ENCODE results near the gene SLC19A3. TPM values are rescaled to one million over a fixed set of nuclear protein-coding genes. Genes with fewer than 3 reads are reported as not detected.

The SLC19A3 gene
- total RNA-seq (2014; rRNA removed; shearing (Covaris generic)) (0.65 and 0.89 TPM in 2 replicates), polyA plus RNA-seq (2016; fragmentation: Nextera tagmentation; extraction: Ambion mirVana) (0.10 and 0.71 TPM in 2 replicates)

DNA sequence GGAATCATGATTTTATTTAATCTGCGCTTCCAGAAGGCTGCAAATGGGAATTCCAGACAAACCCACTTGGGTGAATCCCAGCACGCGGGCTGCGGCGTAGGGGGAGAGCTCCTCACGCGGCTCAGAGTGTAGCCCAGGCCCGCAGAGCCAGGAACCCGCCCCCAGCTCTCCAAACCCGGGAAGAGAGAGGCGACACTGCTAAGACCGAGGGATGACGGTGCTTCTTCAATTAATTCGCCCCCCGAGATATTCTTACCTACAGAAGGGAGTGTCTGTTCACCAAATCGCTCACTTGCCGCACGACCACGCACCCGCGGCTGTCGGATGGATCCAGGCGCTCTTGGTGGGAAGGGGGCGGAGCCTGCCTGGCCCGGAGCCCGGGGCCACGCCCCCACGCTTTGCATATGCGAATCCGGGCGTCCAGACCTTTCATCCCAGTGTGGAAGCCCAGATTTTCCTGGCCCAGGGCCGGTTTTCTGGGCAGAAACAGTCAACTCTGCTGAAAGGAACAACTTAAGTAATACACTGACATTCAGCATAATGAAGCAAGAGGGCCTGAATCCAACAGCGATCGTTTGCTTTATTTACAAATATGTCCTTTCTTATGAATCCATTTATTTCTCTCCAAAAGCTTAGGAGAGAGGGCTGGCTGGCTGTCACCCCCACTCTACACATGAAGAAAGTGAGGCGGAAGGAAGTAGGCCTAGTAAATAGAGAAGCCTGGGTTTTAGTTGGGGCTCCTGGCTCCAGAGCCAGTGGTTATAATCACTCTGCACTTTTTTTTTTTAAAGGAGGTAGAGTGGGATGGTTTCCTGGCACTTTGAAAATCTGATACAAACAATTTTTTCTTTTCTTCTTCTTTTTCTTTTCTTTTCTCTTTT lies at the start of gene SLC19A3:
Gene SLC19A3 (minus strand): TSS at position 342 of the 881 bp plus-strand sequence. CDS start 15,710 bp downstream, outside the sequence.
- H3K36me3 ChIP-seq (ENCODE audit: low read depth) = no peaks in the 10 kb centered on the region
- peaks cover 5% of the 10 kb centered on the region; the same call in 1 of the 2 replicates for H3K4me1 ChIP-seq (ENCODE audit: insufficient read depth)
- H3K27ac ChIP-seq = no peak within 1 kb of the TSS
- H3K9me2 ChIP-seq (ENCODE audit: insufficient read depth) = no peaks in the 10 kb centered on the region
- H3K4me2 ChIP-seq (ENCODE audit: unreplicated experiment) = peak within 1 kb of the TSS; percentile 76
- H3K9ac ChIP-seq = peak within 1 kb of the TSS; percentile 62
- in situ Hi-C loops (cut with MboI) = no loop called here
- peak; percentile 85 for DNase-seq
- TF ChIP-seq EZH2phosphoT487 (IDR thresholded peaks at IDR 0.05; ENCODE audit: insufficient read depth, low read depth) (no peak), EZH2 (IDR thresholded peaks at IDR 0.05; ENCODE audit: insufficient read depth, poor library complexity, severe bottlenecking) (no peak)
- H3K79me2 ChIP-seq (ENCODE audit: insufficient read depth) = no peaks in the 10 kb centered on the region
- no peaks in the 10 kb centered on the region for H3F3A ChIP-seq (ENCODE audit: insufficient read depth)
- WGBS, 2 experiments (ENCODE audit: low coverage in 1 of 2, low lambda C conversion rate in 2 of 2, missing lambda C conversion rate in 2 of 2) = 2% methylated on average over 34 to 35 of the region's 35 CpGs
- H3K9me3 ChIP-seq (ENCODE audit: low read depth) = no peaks in the 10 kb centered on the region
- peak within 1 kb of the TSS; percentile 83 for H2AFZ ChIP-seq
- H3K27me3 ChIP-seq (replicated peaks; ENCODE audit: insufficient read depth) = no peaks in the 10 kb centered on the region
- H3K4me3 ChIP-seq = peak within 1 kb of the TSS; percentile 71
- H4K20me1 ChIP-seq (ENCODE audit: insufficient read depth) = no peaks in the 10 kb centered on the region

DNA sequence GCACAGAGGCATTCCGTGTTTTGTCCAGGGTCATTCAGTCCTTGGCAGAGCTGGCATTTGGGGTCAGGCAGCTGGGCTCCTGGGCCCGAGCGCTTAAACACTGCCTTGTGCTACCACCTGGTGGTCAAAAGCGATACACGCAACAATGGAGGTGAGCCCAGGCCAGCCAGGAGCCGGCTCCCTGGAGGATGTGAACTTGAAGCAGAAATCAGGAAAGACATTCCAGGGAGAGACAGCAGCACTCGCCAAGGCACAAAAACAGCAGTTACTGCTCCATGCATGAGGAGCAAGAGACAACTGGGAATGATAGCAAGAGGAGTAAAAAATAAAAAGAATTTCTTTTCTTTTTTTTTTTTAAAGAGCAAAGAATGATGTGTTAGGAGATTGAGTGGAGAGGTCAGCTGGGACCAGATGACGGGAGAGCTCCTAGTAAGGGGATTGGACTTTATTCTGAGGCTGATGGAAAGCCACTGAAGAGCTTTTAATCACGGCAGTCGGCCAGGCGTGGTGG lies 48.6 kb upstream of the SLC19A3 start:
- H3F3A ChIP-seq (ENCODE audit: insufficient read depth) = no peaks in the 10 kb centered on the region
- no peaks in the 10 kb centered on the region for H3K9me2 ChIP-seq (ENCODE audit: insufficient read depth)
- no peak overlapping the region for H3K4me2 ChIP-seq (ENCODE audit: unreplicated experiment)
- H3K79me2 ChIP-seq (ENCODE audit: insufficient read depth) = no peaks in the 10 kb centered on the region
- no peaks in the 10 kb centered on the region for H3K9me3 ChIP-seq (ENCODE audit: low read depth)
- no peak overlapping the region for H3K4me3 ChIP-seq
- H2AFZ ChIP-seq = peak overlapping the region; percentile 57
- H3K9ac ChIP-seq = no peak overlapping the region
- H4K20me1 ChIP-seq (ENCODE audit: insufficient read depth) = no peaks in the 10 kb centered on the region
- H3K27me3 ChIP-seq (replicated peaks; ENCODE audit: insufficient read depth) = no peaks in the 10 kb centered on the region
- peak; percentile 83 for DNase-seq
- no peaks in the 10 kb centered on the region for H3K36me3 ChIP-seq (ENCODE audit: low read depth)
- TF ChIP-seq EZH2 (IDR thresholded peaks at IDR 0.05; ENCODE audit: insufficient read depth, poor library complexity, severe bottlenecking) = no peak
- no peak for TF ChIP-seq EZH2phosphoT487 (IDR thresholded peaks at IDR 0.05; ENCODE audit: insufficient read depth, low read depth)
- peaks cover 6% of the 10 kb centered on the region for H3K4me1 ChIP-seq (ENCODE audit: insufficient read depth)
- 27 to 29% methylated on average over 11 of the region's 11 CpGs for WGBS, 2 experiments (ENCODE audit: low coverage in 1 of 2, low lambda C conversion rate in 2 of 2, missing lambda C conversion rate in 2 of 2)
- in situ Hi-C loops (cut with MboI) = loop anchor here (5.0 to 25.0 kb wide), 2 partner anchors 359 to 629 kb away; no protein-coding TSS in a partner anchor
- H3K27ac ChIP-seq = no peak overlapping the region

DNA sequence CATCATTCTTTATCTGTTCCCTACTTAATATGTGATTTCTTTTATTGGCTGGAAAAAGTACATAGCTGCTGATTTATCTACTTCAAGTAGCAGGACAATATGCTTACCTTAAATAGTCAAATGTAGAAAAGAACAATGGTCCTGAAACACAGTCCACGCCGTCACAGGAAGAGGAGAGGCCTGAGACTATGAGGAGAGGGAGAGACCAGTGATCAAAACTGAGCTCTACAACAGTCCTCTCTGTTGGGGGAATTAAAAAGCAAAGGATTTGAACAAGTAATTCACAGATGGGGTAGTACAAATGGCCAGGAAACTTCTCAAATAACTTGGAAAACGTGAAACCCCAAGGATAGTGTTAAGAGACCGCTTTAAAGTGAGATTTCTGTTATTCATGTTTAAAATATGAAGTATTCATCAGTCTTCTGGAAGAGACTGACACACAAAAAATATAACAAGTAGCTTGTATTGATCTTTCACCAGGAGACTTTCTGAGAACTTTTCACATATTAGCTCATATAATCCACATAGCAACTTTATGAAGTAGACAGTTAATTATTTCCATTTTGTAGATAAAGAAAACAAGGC lies 48.1 kb upstream of the SLC19A3 start:
- Histone ChIP-seq H4K20me1 (ENCODE audit: insufficient read depth) (no peaks in the 10 kb centered on the region), H3K9ac (no peak overlapping the region), H3K9me2 (ENCODE audit: insufficient read depth) (no peaks in the 10 kb centered on the region), H3F3A (ENCODE audit: insufficient read depth) (no peaks in the 10 kb centered on the region), H3K27ac (no peak overlapping the region), H3K4me3 (no peak overlapping the region), H3K9me3 (ENCODE audit: low read depth) (no peaks in the 10 kb centered on the region), H3K36me3 (ENCODE audit: low read depth) (no peaks in the 10 kb centered on the region), H3K27me3 (replicated peaks; ENCODE audit: insufficient read depth) (no peaks in the 10 kb centered on the region), H3K4me2 (ENCODE audit: unreplicated experiment) (no peak overlapping the region), H3K4me1 (ENCODE audit: insufficient read depth) (peaks cover 6% of the 10 kb centered on the region), H3K79me2 (ENCODE audit: insufficient read depth) (no peaks in the 10 kb centered on the region), H2AFZ (peak overlapping the region; percentile 57)
- no peak for DNase-seq
- TF ChIP-seq EZH2phosphoT487 (IDR thresholded peaks at IDR 0.05; ENCODE audit: insufficient read depth, low read depth) = no peak
- TF ChIP-seq EZH2 (IDR thresholded peaks at IDR 0.05; ENCODE audit: insufficient read depth, poor library complexity, severe bottlenecking) = no peak
- in situ Hi-C loops (cut with MboI) = loop anchor here (5.0 to 25.0 kb wide), 2 partner anchors 359 to 629 kb away; no protein-coding TSS in a partner anchor
- WGBS, 2 experiments (ENCODE audit: low coverage in 1 of 2, low lambda C conversion rate in 2 of 2, missing lambda C conversion rate in 2 of 2) = 47 to 48% methylated on average over 4 of the region's 4 CpGs

DNA sequence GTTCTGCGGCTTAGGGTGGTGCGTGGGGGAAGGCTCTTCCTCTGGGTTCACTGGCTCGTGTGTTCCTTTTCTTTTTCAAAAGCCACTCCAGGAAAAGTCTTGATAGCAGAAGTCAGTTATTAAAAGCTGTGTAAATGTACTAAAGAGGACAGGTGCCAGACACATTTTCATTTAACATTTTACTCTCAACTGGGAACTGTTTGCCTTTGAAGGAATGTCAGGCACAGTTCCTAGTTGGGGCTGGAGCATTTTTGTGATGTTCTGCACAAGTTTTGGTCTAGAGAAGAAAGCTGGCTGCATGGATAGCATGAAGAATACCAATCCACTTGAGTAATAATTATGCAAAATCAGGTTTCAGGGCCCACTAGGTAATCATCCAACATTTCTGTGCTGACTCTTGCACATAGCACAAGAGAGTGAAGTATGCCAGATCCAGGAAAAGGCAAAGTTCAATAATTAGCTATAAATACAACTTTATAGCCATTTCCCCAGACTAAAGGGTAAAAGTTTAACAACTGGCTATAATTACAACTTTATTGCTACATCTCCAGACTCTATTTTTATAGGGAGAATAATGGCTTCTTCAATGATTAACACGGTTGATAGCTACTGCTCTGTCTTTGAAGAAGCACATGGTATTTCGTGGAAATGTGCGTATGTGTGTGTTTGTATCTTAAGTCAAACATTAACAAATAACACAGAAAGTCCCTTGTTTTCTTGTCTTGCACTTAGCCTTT lies 44.1 kb upstream of the SLC19A3 start:
- Histone ChIP-seq H3K36me3 (ENCODE audit: low read depth) (no peaks in the 10 kb centered on the region), H2AFZ (no peak overlapping the region), H3K9me3 (ENCODE audit: low read depth) (no peaks in the 10 kb centered on the region), H3K79me2 (ENCODE audit: insufficient read depth) (no peaks in the 10 kb centered on the region), H3K9ac (no peak overlapping the region), H3K4me2 (ENCODE audit: unreplicated experiment) (no peak overlapping the region), H3K27me3 (replicated peaks; ENCODE audit: insufficient read depth) (no peaks in the 10 kb centered on the region), H3K4me1 (ENCODE audit: insufficient read depth) (peaks cover 6% of the 10 kb centered on the region), H3K4me3 (no peak overlapping the region), H3K27ac (no peak overlapping the region), H3K9me2 (ENCODE audit: insufficient read depth) (no peaks in the 10 kb centered on the region), H4K20me1 (ENCODE audit: insufficient read depth) (no peaks in the 10 kb centered on the region), H3F3A (ENCODE audit: insufficient read depth) (no peaks in the 10 kb centered on the region)
- peak; percentile 12 for DNase-seq
- TF ChIP-seq EZH2phosphoT487 (IDR thresholded peaks at IDR 0.05; ENCODE audit: insufficient read depth, low read depth) (no peak), EZH2 (IDR thresholded peaks at IDR 0.05; ENCODE audit: insufficient read depth, poor library complexity, severe bottlenecking) (no peak)
- in situ Hi-C loops (cut with MboI) = loop anchor here (25.0 kb wide), 1 partner anchor 625 kb away; no protein-coding TSS in a partner anchor
- whole genome bisulfite sequencing, 2 experiments (ENCODE audit: low coverage in 1 of 2, low lambda C conversion rate in 2 of 2, missing lambda C conversion rate in 2 of 2) = 55 to 65% methylated on average over 6 of the region's 6 CpGs
